GM18870 (cell line): ENCODE data around the gene RPTOR.
"Not testable (repeated sequence)": the region's sequence is repeated elsewhere in the genome, so short reads cannot be mapped to it uniquely, and the experiment has no call there.

Experiments used
- ATAC-seq: cut with Tn5 transposase; IDR thresholded peaks from one replicate; pipeline ENCODE4 v1.9.1; 2021; ENCODE audit warnings: moderate library complexity; ENCODE audit not compliant: unreplicated experiment

RPTOR gene

GRCh38 chr17:80760511-80760911 lies 215.9 kb downstream of the RPTOR start:
- no peak for ATAC-seq

- ATAC-seq = no peak
Measured at GRCh38 chr17:80761110-80761871, 216.7 kb downstream of the RPTOR start.

GRCh38 chr17:80762076-80762475 lies 217.4 kb downstream of the RPTOR start:
- no peak for ATAC-seq

- no peak for ATAC-seq
Measured at GRCh38 chr17:80763293-80763867, 218.7 kb downstream of the RPTOR start.

GRCh38 chr17:80764627-80765145 lies 220.0 kb downstream of the RPTOR start:
- ATAC-seq = not testable (repeated sequence)

- no peak for ATAC-seq
Measured at GRCh38 chr17:80765241-80765961, 220.8 kb downstream of the RPTOR start.

- ATAC-seq = no peak
Measured at GRCh38 chr17:80766290-80766855, 221.7 kb downstream of the RPTOR start.

- no peak for ATAC-seq
Measured at GRCh38 chr17:80768389-80768788, 223.8 kb downstream of the RPTOR start.

GRCh38 chr17:80768936-80769335 lies 224.3 kb downstream of the RPTOR start:
- no peak for ATAC-seq

- no peak for ATAC-seq
Measured at GRCh38 chr17:80769516-80769915, 224.9 kb downstream of the RPTOR start.

- ATAC-seq = no peak
Measured at GRCh38 chr17:80769936-80770625, 225.4 kb downstream of the RPTOR start.

GRCh38 chr17:80770881-80771611 lies 226.4 kb downstream of the RPTOR start:
- no peak for ATAC-seq

- no peak for ATAC-seq
Measured at GRCh38 chr17:80771612-80772005, 227.0 kb downstream of the RPTOR start.

- no peak for ATAC-seq
Measured at GRCh38 chr17:80772906-80773242, 228.2 kb downstream of the RPTOR start.

- ATAC-seq = no peak
Measured at GRCh38 chr17:80773243-80773991, 228.8 kb downstream of the RPTOR start.

GRCh38 chr17:80774146-80774545 lies 229.5 kb downstream of the RPTOR start:
- ATAC-seq = no peak

- no peak for ATAC-seq
Measured at GRCh38 chr17:80774643-80775281, 230.1 kb downstream of the RPTOR start.

GRCh38 chr17:80775863-80776262 lies 231.2 kb downstream of the RPTOR start:
- no peak for ATAC-seq

- ATAC-seq = no peak
Measured at GRCh38 chr17:80777274-80777673, 232.6 kb downstream of the RPTOR start.
